Fibroblast of skin of right biceps (primary cell): ENCODE results near the gene XYLT1.

ENCODE experiments used
- DNase-seq: peaks from one replicate; pipeline ENCODE4 v3.0.0-alpha.2; 2013

The XYLT1 gene

GRCh38 chr16:17170435-17170834, 300.3 kb downstream of the XYLT1 start:
- no peak for DNase-seq

- DNase-seq: no peak
Observed at GRCh38 chr16:17168181-17168580, 302.6 kb downstream of the XYLT1 start.

- DNase-seq: no peak
Observed at GRCh38 chr16:17166095-17166494, 304.7 kb downstream of the XYLT1 start.

GRCh38 chr16:17162560-17162959, 308.2 kb downstream of the XYLT1 start:
- DNase-seq: peak; percentile 19

GRCh38 chr16:17160920-17161431, 309.8 kb downstream of the XYLT1 start:
- no peak for DNase-seq

GRCh38 chr16:17160285-17160853, 310.4 kb downstream of the XYLT1 start:
- DNase-seq: peak; percentile 76

- no peak for DNase-seq
Observed at GRCh38 chr16:17159617-17160016, 311.1 kb downstream of the XYLT1 start.

- no peak for DNase-seq
Observed at GRCh38 chr16:17155936-17156335, 314.8 kb downstream of the XYLT1 start.

GRCh38 chr16:17155485-17155884, 315.3 kb downstream of the XYLT1 start:
- DNase-seq: no peak

- DNase-seq: no peak
Observed at GRCh38 chr16:17154981-17155380, 315.8 kb downstream of the XYLT1 start.

GRCh38 chr16:17152311-17152710, 318.4 kb downstream of the XYLT1 start:
- DNase-seq: no peak

GRCh38 chr16:17151335-17151734, 319.4 kb downstream of the XYLT1 start:
- no peak for DNase-seq

GRCh38 chr16:17149904-17150483, 320.8 kb downstream of the XYLT1 start:
- peak; percentile 11 for DNase-seq

- DNase-seq: no peak
Observed at GRCh38 chr16:17147942-17148341, 322.8 kb downstream of the XYLT1 start.

GRCh38 chr16:17145029-17145428, 325.7 kb downstream of the XYLT1 start:
- DNase-seq: no peak

- no peak for DNase-seq
Observed at GRCh38 chr16:17144431-17144830, 326.3 kb downstream of the XYLT1 start.

- DNase-seq: no peak
Observed at GRCh38 chr16:17143546-17144419, 327.0 kb downstream of the XYLT1 start.

GRCh38 chr16:17138801-17139200, 332.0 kb downstream of the XYLT1 start:
- DNase-seq: peak; percentile 24

GRCh38 chr16:17135439-17135838, 335.3 kb downstream of the XYLT1 start:
- no peak for DNase-seq

- DNase-seq: no peak
Observed at GRCh38 chr16:17134586-17134985, 336.2 kb downstream of the XYLT1 start.

- DNase-seq: no peak
Observed at GRCh38 chr16:17133851-17134250, 336.9 kb downstream of the XYLT1 start.

- DNase-seq: no peak
Observed at GRCh38 chr16:17131351-17131750, 339.4 kb downstream of the XYLT1 start.

- DNase-seq: no peak
Observed at GRCh38 chr16:17130733-17131132, 340.0 kb downstream of the XYLT1 start.

- no peak for DNase-seq
Observed at GRCh38 chr16:17129971-17130370, 340.8 kb downstream of the XYLT1 start.
